ENCODE results near the gene RPRD1B. TPM values are rescaled to one million over a fixed set of nuclear protein-coding genes. Genes with fewer than 3 reads are reported as not detected.
"Not testable (repeated sequence)": the region's sequence is repeated elsewhere in the genome, so short reads cannot be mapped to it uniquely, and the experiment has no call there.

The RPRD1B gene
- total and polyA plus RNA-seq, 2 experiments from 2014 or later, result 7.3 to 24.3 TPM

GRCh38 chr20:38098952-38099351 lies 65.4 kb downstream of the RPRD1B start:
- DNase-seq (ENCODE audit: low spot score), result no peak
- Mint-ChIP-seq H3K27ac (no peak overlapping the region), H3K4me3 (no peak overlapping the region), H3K27me3 (ENCODE audit: insufficient read depth, low read depth, poor library complexity) (no peaks in the 10 kb centered on the region), H3K9me3 (peaks cover 3% of the 10 kb centered on the region; the same call in 1 of the 3 replicates), H3K4me1 (peaks cover 2% of the 10 kb centered on the region; the same call in 2 of the 3 replicates), H3K36me3 (ENCODE audit: low read depth) (no peaks in the 10 kb centered on the region)
- Histone ChIP-seq H3K27me3 (ENCODE audit: insufficient read depth) (no peaks in the 10 kb centered on the region), H3F3A (replicated peaks; ENCODE audit: low read depth) (no peaks in the 10 kb centered on the region), H2AFZ (no peak overlapping the region), H3K9me2 (ENCODE audit: insufficient read depth) (no peaks in the 10 kb centered on the region), H3K4me2 (no peak overlapping the region), H3K4me3 (no peak overlapping the region), H3K27ac (ENCODE audit: low read depth) (no peak overlapping the region), H3K79me2 (replicated peaks; ENCODE audit: insufficient read depth) (no peaks in the 10 kb centered on the region), H3K36me3 (ENCODE audit: insufficient read depth) (no peaks in the 10 kb centered on the region), H4K20me1 (replicated peaks; ENCODE audit: insufficient read depth) (no peaks in the 10 kb centered on the region), H3K4me1 (ENCODE audit: insufficient read depth) (no peaks in the 10 kb centered on the region)
- TF ChIP-seq ETS1 (IDR thresholded peaks at IDR 0.05) (no peak), CREB1 (CRISPR knock-in tag; IDR thresholded peaks at IDR 0.05; ENCODE audit: low read depth) (no peak), REST (IDR thresholded peaks at IDR 0.05; ENCODE audit: unreplicated experiment) (no peak), ZNF114 (CRISPR knock-in tag; IDR thresholded peaks at IDR 0.05) (no peak), NANOG (IDR thresholded peaks at IDR 0.05; ENCODE audit: borderline replicate concordance) (no peak), POLR2AphosphoS5 (IDR thresholded peaks at IDR 0.05; ENCODE audit: low read depth) (no peak), JUNB (IDR thresholded peaks at IDR 0.05; ENCODE audit: unreplicated experiment) (no peak), STAT1 (IDR thresholded peaks at IDR 0.05; ENCODE audit: unreplicated experiment) (no peak)
- ATAC-seq, result no peak

DNA sequence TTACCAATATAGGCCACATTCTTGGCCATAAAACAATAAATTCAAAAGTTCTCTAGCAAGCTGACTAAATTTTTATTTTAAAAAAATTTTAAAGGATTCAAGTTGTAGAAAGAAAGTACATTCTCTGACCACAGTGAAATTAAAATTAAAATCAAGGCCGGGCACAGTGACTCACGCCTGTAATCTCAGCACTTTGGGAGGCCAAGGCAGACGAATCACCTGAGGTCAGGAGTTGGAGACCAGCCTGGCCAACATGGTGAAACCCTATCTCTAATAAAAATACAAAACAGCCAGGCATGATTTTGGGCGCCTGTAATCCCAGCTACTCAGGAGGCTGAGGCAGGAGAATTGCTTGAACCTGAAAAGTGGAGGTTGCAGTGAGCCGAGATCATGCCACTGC lies 68.7 kb downstream of the RPRD1B start:
- not testable (repeated sequence) for H3K27me3 ChIP-seq (ENCODE audit: insufficient read depth); H4K20me1 ChIP-seq (replicated peaks; ENCODE audit: insufficient read depth); H3K4me1 ChIP-seq (ENCODE audit: insufficient read depth); H3K4me1 Mint-ChIP-seq; H3K4me3 Mint-ChIP-seq; H3K36me3 Mint-ChIP-seq (ENCODE audit: low read depth); DNase-seq (ENCODE audit: low spot score); H3K4me2 ChIP-seq; H3K9me2 ChIP-seq (ENCODE audit: insufficient read depth); H3K36me3 ChIP-seq (ENCODE audit: insufficient read depth); H3K27me3 Mint-ChIP-seq (ENCODE audit: insufficient read depth, low read depth, poor library complexity); H2AFZ ChIP-seq; H3K27ac ChIP-seq (ENCODE audit: low read depth); H3K27ac Mint-ChIP-seq; H3K9me3 Mint-ChIP-seq; ATAC-seq; H3K79me2 ChIP-seq (replicated peaks; ENCODE audit: insufficient read depth); H3F3A ChIP-seq (replicated peaks; ENCODE audit: low read depth); H3K4me3 ChIP-seq
